ENCODE data around the gene KDM5C.

GRCh38 chrX:53272808-53273337, 47.9 kb upstream of the KDM5C start:
- TF ChIP-seq CTCF (conservative IDR thresholded peaks at IDR 0.05) (no peak), EZH2 (IDR thresholded peaks at IDR 0.05; ENCODE audit: low read depth) (no peak)
